IPS DF 6.9 (cell line): ENCODE data around the gene CRISPLD2.
"Not testable (repeated sequence)": the region's sequence is repeated elsewhere in the genome, so short reads cannot be mapped to it uniquely, and the experiment has no call there.

Experiments used
- DNase-seq: peaks from one replicate; pipeline ENCODE4 v3.0.0-alpha.2; 2013; ENCODE audit warnings: low read depth, low spot score
- H3K27ac ChIP-seq: one replicate; pipeline ENCODE4 v1.5.1; 2013; ENCODE audit warnings: low read length, control low read depth
- H3K27me3 ChIP-seq: 2 replicates; pipeline ENCODE4 v1.6.1; 2013; ENCODE audit warnings: mild to moderate bottlenecking, low read length; ENCODE audit not compliant: control insufficient read depth, insufficient read depth
- H3K36me3 ChIP-seq: 2 replicates; pipeline ENCODE4 v1.6.1; 2013; ENCODE audit warnings: low read length; ENCODE audit not compliant: control insufficient read depth, insufficient read depth
- H3K4me1 ChIP-seq: 2 replicates; pipeline ENCODE4 v1.6.1; 2013; ENCODE audit warnings: low read length; ENCODE audit not compliant: control insufficient read depth, insufficient read depth
- H3K4me3 ChIP-seq: 2 replicates; pipeline ENCODE4 v1.5.1; 2013; ENCODE audit warnings: mild to moderate bottlenecking, low read length
- H3K9me3 ChIP-seq: 2 replicates; pipeline ENCODE4 v1.6.1; 2013; ENCODE audit warnings: low read length, inconsistent platforms; ENCODE audit not compliant: control insufficient read depth, insufficient read depth
- WGBS: extraction: QIAGEN DNeasy Blood & Tissue Kit; methylation state at CpG from one replicate; pipeline ENCODE4 v1.1.7; 2013; ENCODE audit warnings: mixed read lengths, missing lambda C conversion rate; ENCODE audit not compliant: insufficient read length, insufficient coverage; 5-methylcytosine and 5-hydroxymethylcytosine counted together

Gene CRISPLD2

GRCh38 chr16:84856203-84856581 lies 36.4 kb downstream of the CRISPLD2 start:
- H3K4me3 ChIP-seq, H3K36me3 ChIP-seq, DNase-seq, H3K4me1 ChIP-seq, H3K9me3 ChIP-seq, H3K27me3 ChIP-seq, H3K27ac ChIP-seq: not testable (repeated sequence)
- no CpG with 5 or more reads among the region's 3 CpGs for WGBS

GRCh38 chr16:84856811-84857210 lies 37.0 kb downstream of the CRISPLD2 start:
- WGBS: no CpG with 5 or more reads among the region's 5 CpGs
- H3K36me3 ChIP-seq, H3K4me1 ChIP-seq, H3K4me3 ChIP-seq, H3K9me3 ChIP-seq, DNase-seq, H3K27ac ChIP-seq, H3K27me3 ChIP-seq: not testable (repeated sequence)

- Histone ChIP-seq H3K9me3 (no peaks in the 10 kb centered on the region), H3K4me1 (no peaks in the 10 kb centered on the region), H3K36me3 (no peaks in the 10 kb centered on the region), H3K4me3 (no peak overlapping the region), H3K27me3 (no peaks in the 10 kb centered on the region), H3K27ac (no peak overlapping the region)
- WGBS: no CpG with 5 or more reads among the region's 2 CpGs
- no peak for DNase-seq
These were observed 39.9 kb downstream of the CRISPLD2 start for GRCh38 chr16:84859681-84860080.

- no peak overlapping the region for H3K4me3 ChIP-seq
- H3K36me3 ChIP-seq: no peaks in the 10 kb centered on the region
- no peaks in the 10 kb centered on the region for H3K4me1 ChIP-seq
- no peak overlapping the region for H3K27ac ChIP-seq
- DNase-seq: no peak
- no CpG with 5 or more reads among the region's 9 CpGs for WGBS
- no peaks in the 10 kb centered on the region for H3K9me3 ChIP-seq
- no peaks in the 10 kb centered on the region for H3K27me3 ChIP-seq
These were observed 40.6 kb downstream of the CRISPLD2 start for GRCh38 chr16:84860383-84860782.

GRCh38 chr16:84861671-84862070 lies 41.9 kb downstream of the CRISPLD2 start:
- no peaks in the 10 kb centered on the region for H3K36me3 ChIP-seq

GRCh38 chr16:84862804-84863480 lies 43.2 kb downstream of the CRISPLD2 start:
- Histone ChIP-seq H3K27ac (no peak overlapping the region), H3K9me3 (no peaks in the 10 kb centered on the region), H3K27me3 (no peaks in the 10 kb centered on the region), H3K4me3 (no peak overlapping the region), H3K4me1 (no peaks in the 10 kb centered on the region), H3K36me3 (no peaks in the 10 kb centered on the region)
- DNase-seq: no peak
- no CpG with 5 or more reads among the region's 8 CpGs for WGBS

More at GRCh38 chr16:84861671-84862070, 41.9 kb downstream of the CRISPLD2 start:
- no peak for DNase-seq
- no CpG with 5 or more reads among the region's 7 CpGs for WGBS
- Histone ChIP-seq H3K4me1 (no peaks in the 10 kb centered on the region), H3K4me3 (no peak overlapping the region), H3K9me3 (no peaks in the 10 kb centered on the region), H3K27me3 (no peaks in the 10 kb centered on the region), H3K27ac (no peak overlapping the region)

GRCh38 chr16:84863481-84863814 lies 43.7 kb downstream of the CRISPLD2 start:
- Histone ChIP-seq H3K27me3 (no peaks in the 10 kb centered on the region), H3K36me3 (no peaks in the 10 kb centered on the region), H3K4me1 (no peaks in the 10 kb centered on the region), H3K27ac (no peak overlapping the region), H3K9me3 (no peaks in the 10 kb centered on the region), H3K4me3 (no peak overlapping the region)
- no CpG with 5 or more reads among the region's 8 CpGs for WGBS
- DNase-seq: no peak

GRCh38 chr16:84864326-84864955 lies 44.7 kb downstream of the CRISPLD2 start:
- WGBS: no CpG with 5 or more reads among the region's 13 CpGs
- H3K27ac ChIP-seq: no peak overlapping the region
- DNase-seq: no peak

GRCh38 chr16:84867696-84868095 lies 47.9 kb downstream of the CRISPLD2 start:
- WGBS: no CpG with 5 or more reads among the region's 9 CpGs
- no peaks in the 10 kb centered on the region for H3K36me3 ChIP-seq
- no peaks in the 10 kb centered on the region for H3K4me1 ChIP-seq
- H3K27ac ChIP-seq: no peak overlapping the region
- no peak overlapping the region for H3K4me3 ChIP-seq
- no peaks in the 10 kb centered on the region for H3K27me3 ChIP-seq
- DNase-seq: no peak
- no peaks in the 10 kb centered on the region for H3K9me3 ChIP-seq

More at GRCh38 chr16:84864326-84864955, 44.7 kb downstream of the CRISPLD2 start:
- no peak overlapping the region for H3K4me3 ChIP-seq
- H3K4me1 ChIP-seq: no peaks in the 10 kb centered on the region
- no peaks in the 10 kb centered on the region for H3K36me3 ChIP-seq
- no peaks in the 10 kb centered on the region for H3K27me3 ChIP-seq
- no peaks in the 10 kb centered on the region for H3K9me3 ChIP-seq

- Histone ChIP-seq H3K9me3 (no peaks in the 10 kb centered on the region), H3K36me3 (no peaks in the 10 kb centered on the region), H3K27ac (no peak overlapping the region), H3K27me3 (no peaks in the 10 kb centered on the region), H3K4me1 (no peaks in the 10 kb centered on the region), H3K4me3 (no peak overlapping the region)
- no peak for DNase-seq
- WGBS: no CpG with 5 or more reads among the region's 9 CpGs
These were observed 48.5 kb downstream of the CRISPLD2 start for GRCh38 chr16:84868328-84868727.
